Hepatocyte (in vitro differentiated cells): ENCODE results near the gene CETN3. TPM values are rescaled to one million over a fixed set of nuclear protein-coding genes. Genes with fewer than 3 reads are reported as not detected.

Experiments
- DNase-seq: peaks from one replicate; pipeline ENCODE4 v3.0.0-alpha.2; 2016; ENCODE audit warnings: low spot score
- H2AFZ ChIP-seq: fragments of 200-600 bp; sonication (generic); 2 replicates; pipeline ENCODE4 v1.6.0; 2016; ENCODE audit warnings: antibody characterized with exemption, mild to moderate bottlenecking
- H3K27ac ChIP-seq: fragments of 200-600 bp; sonication (generic); 2 replicates; pipeline ENCODE4 v1.5.1; 2016; ENCODE audit warnings: mild to moderate bottlenecking
- H3K27me3 ChIP-seq: fragments of 200-600 bp; sonication (generic); 2 replicates; pipeline ENCODE4 v1.6.1; 2016
- H3K36me3 ChIP-seq: fragments of 200-600 bp; sonication (generic); replicated peaks from 2 replicates; pipeline ENCODE4 v1.5.1; 2016; ENCODE audit warnings: low read depth; ENCODE audit not compliant: insufficient read depth
- H3K4me1 ChIP-seq: fragments of 200-600 bp; sonication (generic); 2 replicates; pipeline ENCODE4 v1.5.1; 2016; ENCODE audit warnings: mild to moderate bottlenecking, moderate library complexity; ENCODE audit not compliant: insufficient read depth
- H3K4me2 ChIP-seq: fragments of 200-600 bp; sonication (generic); 2 replicates; pipeline ENCODE4 v1.6.0; 2016
- H3K4me3 ChIP-seq: fragments of 200-600 bp; sonication (generic); 2 replicates; pipeline ENCODE4 v1.5.1; 2016; ENCODE audit warnings: mild to moderate bottlenecking
- H3K79me2 ChIP-seq: fragments of 200-600 bp; sonication (generic); 2 replicates; pipeline ENCODE4 v1.6.0; 2017; ENCODE audit warnings: mild to moderate bottlenecking
- H3K9me2 ChIP-seq: fragments of 200-600 bp; sonication (generic); replicated peaks from 2 replicates; pipeline ENCODE4 v1.6.0; 2017; ENCODE audit warnings: mild to moderate bottlenecking; ENCODE audit not compliant: insufficient read depth
- H3K9me3 ChIP-seq: fragments of 200-600 bp; sonication (generic); 2 replicates; pipeline ENCODE4 v1.5.1; 2016; ENCODE audit warnings: low read depth, mild to moderate bottlenecking
- H4K20me1 ChIP-seq: fragments of 200-600 bp; sonication (generic); 2 replicates; pipeline ENCODE4 v1.6.0; 2016; ENCODE audit warnings: mild to moderate bottlenecking; ENCODE audit not compliant: insufficient read depth, poor library complexity, severe bottlenecking
- CTCF ChIP-seq: fragments of 200-600 bp; sonication (generic); IDR thresholded peaks from 2 replicates; pipeline ENCODE4 v1.5.1; 2016; ENCODE audit warnings: antibody characterized with exemption, mild to moderate bottlenecking; ENCODE audit not compliant: poor library complexity
- EZH2 ChIP-seq: fragments of 200-600 bp; sonication (generic); IDR thresholded peaks from 2 replicates; pipeline ENCODE4 v1.6.1; 2016; ENCODE audit warnings: antibody characterized with exemption, mild to moderate bottlenecking, borderline replicate concordance
- EZH2phosphoT487 ChIP-seq: fragments of 200-600 bp; sonication (generic); IDR thresholded peaks from one replicate; pipeline ENCODE4 v1.6.1; 2018; ENCODE audit warnings: antibody characterized with exemption, mild to moderate bottlenecking, low read depth, moderate library complexity; ENCODE audit not compliant: unreplicated experiment, severe bottlenecking
- WGBS: methylation state at CpG from one replicate; pipeline ENCODE4 v1.1.6; 2016; ENCODE audit warnings: low lambda C conversion rate; ENCODE audit errors: missing lambda C conversion rate; 5-methylcytosine and 5-hydroxymethylcytosine counted together
- polyA plus RNA-seq: library from polyadenylated mRNA; unstranded; fragments of >200 nt; fragmentation: Nextera tagmentation; extraction: Ambion mirVana; gene quantifications from 2 replicates; pipeline ENCODE4 v1.2.1, GENCODE V29; 2016
- total RNA-seq: library from RNA; depleted of rRNA; stranded (reverse); fragments of >200 nt; gene quantifications from 2 replicates; pipeline ENCODE4 v1.2.3, GENCODE V29; 2014

Gene CETN3
- total and polyA plus RNA-seq, 2 experiments from 2014 or later, result 15.7 to 37.0 TPM

- no peak for TF ChIP-seq EZH2
- TF ChIP-seq CTCF, result no peak
- no peak for TF ChIP-seq EZH2phosphoT487
- Histone ChIP-seq H3K4me3 (no peak overlapping the region), H3K4me2 (no peak overlapping the region), H3K9me3 (no peaks in the 10 kb centered on the region), H3K36me3 (no peaks in the 10 kb centered on the region), H3K27me3 (no peaks in the 10 kb centered on the region), H2AFZ (no peak overlapping the region), H3K27ac (no peak overlapping the region), H3K9me2 (no peaks in the 10 kb centered on the region), H3K79me2 (no peaks in the 10 kb centered on the region), H4K20me1 (no peaks in the 10 kb centered on the region), H3K4me1 (no peaks in the 10 kb centered on the region)
- DNase-seq, result peak; percentile 7
- whole genome bisulfite sequencing, result 19% methylated on average over 1 of the region's 1 CpG
Measured at GRCh38 chr5:90438100-90438499, 28.5 kb upstream of the CETN3 start.

- Histone ChIP-seq H3K79me2 (no peaks in the 10 kb centered on the region), H3K36me3 (no peaks in the 10 kb centered on the region), H3K9me3 (no peaks in the 10 kb centered on the region), H3K4me3 (no peak overlapping the region), H3K27me3 (no peaks in the 10 kb centered on the region), H3K9me2 (no peaks in the 10 kb centered on the region), H3K4me1 (no peaks in the 10 kb centered on the region), H3K4me2 (no peak overlapping the region), H2AFZ (no peak overlapping the region), H3K27ac (no peak overlapping the region), H4K20me1 (no peaks in the 10 kb centered on the region)
- no peak for TF ChIP-seq EZH2
- TF ChIP-seq CTCF, result no peak
- no peak for TF ChIP-seq EZH2phosphoT487
- DNase-seq, result no peak
Measured at GRCh38 chr5:90437663-90438062, 28.1 kb upstream of the CETN3 start.

- Histone ChIP-seq H3K27me3 (no peaks in the 10 kb centered on the region), H3K9me2 (no peaks in the 10 kb centered on the region), H3K9me3 (no peaks in the 10 kb centered on the region), H3K27ac (no peak overlapping the region), H3K79me2 (no peaks in the 10 kb centered on the region), H4K20me1 (no peaks in the 10 kb centered on the region), H2AFZ (no peak overlapping the region), H3K4me1 (no peaks in the 10 kb centered on the region), H3K4me2 (no peak overlapping the region), H3K4me3 (no peak overlapping the region), H3K36me3 (no peaks in the 10 kb centered on the region)
- TF ChIP-seq CTCF (peak; percentile 58), EZH2 (no peak), EZH2phosphoT487 (no peak)
- DNase-seq, result peak; percentile 68
- WGBS, result 75% methylated on average over 5 of the region's 5 CpGs
Measured at GRCh38 chr5:90434116-90434714, 24.7 kb upstream of the CETN3 start.

- Histone ChIP-seq H3K79me2 (no peaks in the 10 kb centered on the region), H3K9me2 (no peaks in the 10 kb centered on the region), H3K9me3 (no peaks in the 10 kb centered on the region), H3K4me1 (no peaks in the 10 kb centered on the region), H3K27me3 (no peaks in the 10 kb centered on the region), H3K4me2 (no peak overlapping the region), H4K20me1 (no peaks in the 10 kb centered on the region), H3K4me3 (no peak overlapping the region), H3K27ac (no peak overlapping the region), H2AFZ (no peak overlapping the region), H3K36me3 (no peaks in the 10 kb centered on the region)
- TF ChIP-seq EZH2phosphoT487, result no peak
- TF ChIP-seq CTCF, result no peak
- TF ChIP-seq EZH2, result no peak
- 100% methylated on average over 1 of the region's 1 CpG for WGBS
- DNase-seq, result no peak
Measured at GRCh38 chr5:90424245-90424644, 14.7 kb upstream of the CETN3 start.
